MG63 (cell line): ENCODE results near the gene DMD. TPM values are rescaled to one million over a fixed set of nuclear protein-coding genes. Genes with fewer than 3 reads are reported as not detected.

ENCODE experiments used
- DNase-seq: peaks from one replicate; pipeline ENCODE4 v3.0.0-alpha.2; 2020
- H3K27me3 ChIP-seq: fragments of 250-450 bp; sonication (Bioruptor Pico); 2 replicates; pipeline ENCODE4 v1.5.1; 2020; ENCODE audit warnings: mild to moderate bottlenecking, moderate library complexity
- H3K36me3 ChIP-seq: fragments of 250-450 bp; sonication (Bioruptor Pico); 2 replicates; pipeline ENCODE4 v1.5.1; 2020; ENCODE audit warnings: mild to moderate bottlenecking, moderate library complexity
- H3K4me3 ChIP-seq: fragments of 250-450 bp; sonication (Bioruptor Pico); 2 replicates; pipeline ENCODE4 v1.5.1; 2020; ENCODE audit warnings: mild to moderate bottlenecking, moderate library complexity
- H3K9me3 ChIP-seq: fragments of 250-450 bp; sonication (Bioruptor Pico); 2 replicates; pipeline ENCODE4 v1.5.1; 2020; ENCODE audit warnings: mild to moderate bottlenecking, moderate library complexity
- total RNA-seq: library from RNA; depleted of rRNA; stranded (reverse); fragments of >200 nt; shearing (Covaris generic); gene quantifications from 2 replicates; pipeline ENCODE4 v1.2.3, GENCODE V29; 2014; ENCODE audit warnings: low replicate concordance

DMD gene
- total RNA-seq, 1 experiment from 2014 or later = 11.5 TPM

DNA sequence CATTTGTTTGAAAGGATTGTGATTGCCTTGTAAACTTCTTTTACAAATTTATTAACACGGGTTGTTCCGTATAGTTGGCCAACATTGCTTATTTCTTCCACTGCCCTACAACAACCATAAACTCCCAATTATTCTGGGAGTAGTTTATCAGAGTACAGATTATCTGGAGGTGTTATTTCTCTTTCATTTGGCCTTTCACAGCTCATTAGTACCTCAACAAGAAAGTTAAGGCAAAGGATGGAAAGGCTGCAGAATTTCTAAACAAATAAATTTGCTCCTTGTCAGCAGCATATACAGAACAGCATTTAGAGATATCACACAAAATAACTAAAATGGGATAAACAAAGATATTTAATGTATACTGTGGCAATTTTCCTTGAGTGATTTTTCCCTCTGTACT lies 548.8 kb downstream of the DMD start:
- no peaks in the 10 kb centered on the region for H3K9me3 ChIP-seq
- DNase-seq = no peak
- H3K4me3 ChIP-seq = no peak overlapping the region
- no peaks in the 10 kb centered on the region for H3K27me3 ChIP-seq
- no peaks in the 10 kb centered on the region for H3K36me3 ChIP-seq

DNA sequence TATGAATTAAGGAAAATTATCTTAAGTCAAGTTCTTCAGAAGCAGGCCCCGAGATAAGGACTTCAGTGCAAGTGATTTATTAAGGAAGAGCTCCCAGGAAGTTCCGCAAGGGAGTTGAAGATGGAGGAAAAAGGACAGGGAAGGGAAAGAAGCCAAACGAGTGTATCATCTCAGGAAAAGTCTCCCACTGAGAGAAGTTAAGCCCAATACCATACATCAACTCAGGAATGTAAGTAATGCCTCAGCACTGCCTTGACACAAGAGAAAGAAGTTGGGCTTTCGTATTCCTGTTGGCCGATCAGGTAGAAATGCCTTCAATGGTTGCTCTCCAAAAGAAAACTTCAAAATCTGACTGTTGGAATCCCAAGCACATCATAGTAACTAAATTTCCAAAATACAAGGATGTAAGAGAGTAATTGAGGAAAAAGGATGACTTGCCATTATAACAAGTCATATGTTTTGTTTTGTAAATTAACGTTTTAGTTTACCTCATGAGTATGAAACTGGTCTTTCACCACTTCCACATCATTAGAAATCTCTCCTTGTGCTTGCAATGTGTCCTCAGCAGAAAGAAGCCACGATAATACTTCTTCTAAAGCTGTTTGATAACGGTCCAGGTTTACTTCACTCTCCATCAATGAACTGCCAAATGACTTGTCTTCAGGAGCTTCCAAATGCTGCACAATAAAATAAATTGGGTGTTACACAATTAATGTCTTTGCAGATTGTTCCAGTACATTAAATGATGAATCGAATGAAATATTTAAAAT lies 566.7 kb downstream of the DMD start:
- Histone ChIP-seq H3K4me3 (no peak overlapping the region), H3K9me3 (no peaks in the 10 kb centered on the region), H3K36me3 (no peaks in the 10 kb centered on the region), H3K27me3 (no peaks in the 10 kb centered on the region)
- DNase-seq = no peak

DNA sequence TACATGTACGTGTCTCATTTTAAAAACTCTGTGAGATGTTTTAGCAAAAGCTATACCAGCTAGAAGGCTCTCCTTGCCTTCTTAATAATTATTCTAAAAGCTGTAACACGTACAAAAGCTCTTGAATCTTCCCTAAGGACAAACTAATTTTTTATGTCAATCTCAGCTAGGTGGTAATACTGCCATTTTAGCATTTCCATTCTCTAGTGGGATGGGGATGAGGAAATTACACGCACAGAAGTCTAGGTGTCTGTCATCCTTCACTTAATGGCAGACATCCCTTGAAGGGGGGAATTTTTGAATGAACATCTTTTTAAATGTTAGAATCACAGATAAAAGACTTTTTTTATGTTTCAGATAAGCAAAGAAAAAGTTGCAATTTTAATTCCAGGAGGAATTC lies 569.1 kb downstream of the DMD start:
- H3K9me3 ChIP-seq = no peaks in the 10 kb centered on the region
- no peak for DNase-seq
- no peaks in the 10 kb centered on the region for H3K36me3 ChIP-seq
- no peak overlapping the region for H3K4me3 ChIP-seq
- H3K27me3 ChIP-seq = no peaks in the 10 kb centered on the region

DNA sequence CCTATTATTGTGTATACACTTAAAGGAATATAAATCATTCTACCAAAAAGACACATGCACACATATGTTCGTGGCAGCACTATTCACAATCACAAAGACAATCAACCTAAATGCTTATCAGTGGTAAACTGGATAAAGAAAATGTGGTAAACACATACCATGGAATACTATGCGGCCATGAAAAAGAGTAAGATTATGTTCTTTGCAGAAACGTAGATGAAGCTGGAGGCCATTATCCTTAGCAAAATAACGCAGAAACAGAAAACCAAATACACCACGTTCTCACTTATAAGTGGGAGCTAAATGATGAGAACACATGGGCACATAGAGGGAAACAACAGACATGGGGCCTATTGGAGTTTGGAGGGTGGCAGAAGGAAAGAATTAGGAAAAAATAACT lies 593.2 kb downstream of the DMD start:
- DNase-seq = no peak
- Histone ChIP-seq H3K27me3 (no peaks in the 10 kb centered on the region), H3K36me3 (no peaks in the 10 kb centered on the region), H3K4me3 (no peak overlapping the region), H3K9me3 (no peaks in the 10 kb centered on the region)

DNA sequence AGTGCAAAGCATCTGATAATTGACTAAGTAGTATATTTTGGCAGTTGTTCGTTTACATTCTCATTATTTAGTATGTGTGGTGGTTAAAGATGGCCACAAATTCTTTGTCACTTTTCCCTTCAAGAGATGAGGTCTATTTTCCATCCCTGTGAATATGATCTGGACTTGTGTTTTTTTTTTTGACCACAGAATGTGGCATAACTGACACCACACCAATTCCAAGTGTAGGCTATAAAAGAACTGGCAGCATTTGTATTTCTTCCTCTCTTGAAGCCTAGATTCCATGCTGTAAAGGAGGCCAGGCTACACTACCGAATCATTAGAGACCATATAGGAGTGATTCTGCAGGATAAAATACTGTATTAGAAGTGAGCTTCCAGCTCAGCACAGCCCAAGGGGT lies 596.6 kb downstream of the DMD start:
- no peaks in the 10 kb centered on the region for H3K27me3 ChIP-seq
- H3K36me3 ChIP-seq = no peaks in the 10 kb centered on the region
- no peaks in the 10 kb centered on the region for H3K9me3 ChIP-seq
- no peak for DNase-seq
- H3K4me3 ChIP-seq = no peak overlapping the region

DNA sequence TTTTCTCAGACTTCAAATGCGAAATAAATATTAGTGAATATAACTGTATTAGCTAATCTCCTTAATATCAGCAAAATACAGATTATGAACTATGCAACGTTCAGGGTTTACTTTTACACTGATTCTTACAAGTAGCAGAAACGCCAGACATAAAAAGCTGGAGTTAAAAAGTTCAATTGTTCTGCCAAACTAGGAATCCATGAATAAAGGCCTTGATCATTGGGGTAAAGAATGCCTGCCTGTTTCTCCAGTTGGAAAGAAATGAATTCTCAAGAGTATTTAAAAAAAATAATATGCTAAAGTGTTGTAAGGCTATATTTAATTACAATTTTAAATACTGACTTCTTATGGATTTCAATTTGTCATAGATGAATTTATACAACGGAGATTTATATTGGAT lies 612.2 kb downstream of the DMD start:
- Histone ChIP-seq H3K27me3 (no peaks in the 10 kb centered on the region), H3K4me3 (no peak overlapping the region), H3K9me3 (no peaks in the 10 kb centered on the region), H3K36me3 (no peaks in the 10 kb centered on the region)
- DNase-seq = no peak

DNA sequence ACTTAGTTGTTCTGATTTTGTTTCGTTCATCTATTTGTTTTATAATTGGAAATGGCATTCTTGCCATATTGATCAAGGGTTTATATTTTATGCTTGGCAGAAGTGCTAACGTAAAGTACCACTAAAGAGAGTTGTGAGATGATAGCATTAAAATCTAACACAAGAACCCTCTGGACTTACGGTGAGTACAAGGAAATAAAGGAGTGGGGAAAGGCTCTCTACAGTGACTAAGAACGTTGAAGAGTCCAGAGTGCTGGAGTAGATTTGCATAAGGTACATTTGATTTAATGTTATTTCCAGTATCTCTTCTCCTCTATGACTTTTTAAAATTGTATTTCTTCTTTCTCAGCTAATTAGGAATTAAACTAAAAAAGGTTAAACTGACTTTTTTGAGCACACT lies 612.6 kb downstream of the DMD start:
- Histone ChIP-seq H3K9me3 (no peaks in the 10 kb centered on the region), H3K36me3 (no peaks in the 10 kb centered on the region), H3K27me3 (no peaks in the 10 kb centered on the region), H3K4me3 (no peak overlapping the region)
- DNase-seq = no peak

DNA sequence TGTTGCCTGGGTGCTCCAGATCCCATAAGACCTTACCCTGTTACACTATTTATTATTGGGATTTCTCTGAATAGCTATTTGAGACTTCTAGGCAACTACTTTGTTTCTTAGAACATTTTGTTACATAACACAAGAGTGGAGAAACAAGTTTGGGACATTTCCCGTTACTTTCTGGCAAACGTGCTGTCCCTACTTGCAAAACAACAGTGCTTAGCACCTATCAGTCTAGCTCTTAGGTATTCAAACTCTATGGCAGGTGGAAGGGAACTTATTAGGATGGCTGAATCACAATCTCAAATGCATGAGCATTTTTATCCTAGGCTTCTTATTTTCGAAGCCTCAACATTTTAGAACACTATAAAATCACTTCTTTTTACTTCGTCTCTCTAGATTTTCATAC lies 613.6 kb downstream of the DMD start:
- H3K9me3 ChIP-seq = no peaks in the 10 kb centered on the region
- H3K36me3 ChIP-seq = no peaks in the 10 kb centered on the region
- H3K27me3 ChIP-seq = no peaks in the 10 kb centered on the region
- no peak for DNase-seq
- no peak overlapping the region for H3K4me3 ChIP-seq

DNA sequence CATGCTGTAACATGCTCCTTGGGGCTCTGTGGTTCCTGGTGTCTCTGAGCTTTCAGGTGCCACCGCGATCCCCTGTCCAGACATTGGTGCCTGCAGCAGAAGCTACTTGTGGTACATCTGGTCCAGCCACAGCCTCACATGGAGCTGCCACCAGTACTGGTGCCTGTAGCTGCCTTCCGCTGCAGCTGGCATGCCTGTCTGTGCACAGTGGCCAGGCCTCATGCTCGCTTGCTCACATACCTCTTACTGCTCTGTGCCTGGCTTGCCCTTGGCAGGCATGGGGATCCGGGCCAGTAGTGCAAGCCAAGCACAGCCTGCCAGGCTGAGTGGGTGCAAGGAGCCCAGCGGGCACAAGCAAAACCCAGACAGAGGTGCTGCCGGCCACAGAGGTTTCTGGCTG lies 618.6 kb downstream of the DMD start:
- no peak for DNase-seq
- Histone ChIP-seq H3K27me3 (no peaks in the 10 kb centered on the region), H3K36me3 (no peaks in the 10 kb centered on the region), H3K9me3 (no peaks in the 10 kb centered on the region), H3K4me3 (no peak overlapping the region)

DNA sequence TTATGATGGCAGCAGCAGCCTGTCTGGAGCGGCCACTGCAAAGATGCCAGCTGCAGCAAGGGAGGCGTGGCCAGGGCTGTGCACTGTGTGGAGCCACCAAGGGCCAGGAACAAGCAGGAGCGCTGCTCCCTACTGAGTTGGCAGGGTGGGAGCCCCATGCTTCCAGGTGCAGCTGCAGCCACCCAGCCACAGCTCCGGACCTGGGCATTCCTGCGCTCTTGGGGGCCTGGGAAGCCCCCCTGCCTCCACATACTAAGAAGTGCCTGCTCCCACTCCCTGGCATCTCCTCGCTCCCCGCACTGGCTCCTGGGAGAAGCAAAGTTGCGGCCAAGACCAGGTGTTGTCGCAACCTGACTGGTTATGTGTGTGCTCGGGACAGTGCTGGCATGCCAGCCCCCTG lies 619.8 kb downstream of the DMD start:
- DNase-seq = no peak
- no peak overlapping the region for H3K4me3 ChIP-seq
- no peaks in the 10 kb centered on the region for H3K9me3 ChIP-seq
- no peaks in the 10 kb centered on the region for H3K27me3 ChIP-seq
- H3K36me3 ChIP-seq = no peaks in the 10 kb centered on the region

DNA sequence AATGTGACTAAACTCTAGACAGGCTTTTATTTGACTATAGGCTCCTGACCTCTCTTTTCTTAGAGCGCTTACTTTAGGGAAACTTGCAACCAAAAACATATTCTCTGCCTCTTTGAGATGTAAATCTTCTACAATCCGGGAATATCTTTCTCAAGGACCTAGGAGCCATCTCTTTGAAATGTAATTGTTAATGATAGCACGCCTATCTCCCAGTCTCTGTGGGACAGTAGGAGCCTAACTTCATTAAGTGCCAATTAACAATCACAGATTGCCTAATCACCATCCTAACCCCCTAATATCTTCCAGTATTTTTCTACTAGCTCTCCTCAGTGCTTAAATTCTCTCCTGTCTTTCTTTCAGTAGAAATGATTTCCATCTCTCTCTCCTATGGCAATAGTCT lies 628.6 kb downstream of the DMD start:
- DNase-seq = no peak
- H3K4me3 ChIP-seq = no peak overlapping the region

DNA sequence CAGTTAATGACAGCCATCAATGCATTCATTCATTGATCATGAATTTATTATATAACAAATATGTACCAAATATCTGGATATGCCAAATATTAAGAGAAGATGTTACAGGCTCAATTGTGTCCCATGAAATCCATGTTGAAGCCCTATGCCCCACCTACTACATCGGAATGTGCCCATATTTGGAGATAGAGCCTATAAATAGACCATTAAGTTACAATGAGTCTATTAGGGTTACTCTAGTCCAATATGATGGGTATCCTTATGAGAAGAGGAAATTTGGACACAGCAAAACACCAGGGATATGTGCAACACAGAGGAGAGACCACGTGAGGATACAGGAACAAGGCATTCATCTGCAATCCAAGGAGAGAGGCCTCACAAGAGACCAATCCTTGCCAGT lies 634.5 kb downstream of the DMD start:
- DNase-seq = no peak
- Histone ChIP-seq H3K27me3 (no peaks in the 10 kb centered on the region), H3K4me3 (no peak overlapping the region), H3K9me3 (no peaks in the 10 kb centered on the region), H3K36me3 (no peaks in the 10 kb centered on the region)

More for the DNA sequence above, 628.6 kb downstream of the DMD start:
- no peaks in the 10 kb centered on the region for H3K27me3 ChIP-seq
- no peaks in the 10 kb centered on the region for H3K9me3 ChIP-seq
- H3K36me3 ChIP-seq = no peaks in the 10 kb centered on the region

DNA sequence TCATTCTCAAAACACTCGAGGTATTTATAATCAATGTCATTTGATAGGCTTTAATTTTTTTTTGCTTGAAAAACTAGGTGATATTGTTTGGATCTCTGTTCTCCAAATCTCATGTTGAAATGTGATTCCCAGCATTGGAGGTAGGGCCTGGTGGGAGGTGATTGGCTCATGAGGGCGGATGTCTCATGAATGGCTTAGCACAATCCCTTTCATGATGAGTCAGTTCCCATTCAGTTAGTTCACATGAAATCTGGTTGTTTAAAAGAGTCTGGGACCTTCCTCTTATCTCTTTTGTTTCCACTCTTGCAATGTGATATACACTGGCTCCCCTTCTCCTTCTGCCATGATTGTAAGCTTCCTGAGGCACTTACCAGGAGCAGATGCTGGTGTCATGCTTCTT lies 638.7 kb downstream of the DMD start:
- DNase-seq = peak; percentile 10
- no peaks in the 10 kb centered on the region for H3K27me3 ChIP-seq
- no peaks in the 10 kb centered on the region for H3K36me3 ChIP-seq
- no peaks in the 10 kb centered on the region for H3K9me3 ChIP-seq
- no peak overlapping the region for H3K4me3 ChIP-seq

DNA sequence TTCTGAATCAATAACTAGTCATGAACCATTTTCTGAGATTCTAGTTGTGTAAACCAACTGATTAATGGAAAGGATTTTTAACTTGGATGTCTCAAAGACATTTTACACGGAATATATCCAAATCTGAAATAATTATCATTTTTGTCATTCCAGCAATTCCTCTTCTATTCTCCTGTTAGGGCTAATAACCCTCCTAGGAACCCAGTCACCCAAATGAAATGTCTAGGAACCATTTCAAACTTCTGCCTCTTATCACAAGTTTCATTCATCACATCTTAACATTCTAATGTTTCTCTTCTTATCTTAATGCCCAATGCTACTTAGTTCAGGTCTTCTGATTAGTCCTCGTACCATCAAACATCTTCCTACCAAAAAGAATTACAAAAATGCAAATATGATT lies 639.8 kb downstream of the DMD start:
- Histone ChIP-seq H3K9me3 (no peaks in the 10 kb centered on the region), H3K36me3 (no peaks in the 10 kb centered on the region), H3K4me3 (no peak overlapping the region), H3K27me3 (no peaks in the 10 kb centered on the region)
- no peak for DNase-seq

DNA sequence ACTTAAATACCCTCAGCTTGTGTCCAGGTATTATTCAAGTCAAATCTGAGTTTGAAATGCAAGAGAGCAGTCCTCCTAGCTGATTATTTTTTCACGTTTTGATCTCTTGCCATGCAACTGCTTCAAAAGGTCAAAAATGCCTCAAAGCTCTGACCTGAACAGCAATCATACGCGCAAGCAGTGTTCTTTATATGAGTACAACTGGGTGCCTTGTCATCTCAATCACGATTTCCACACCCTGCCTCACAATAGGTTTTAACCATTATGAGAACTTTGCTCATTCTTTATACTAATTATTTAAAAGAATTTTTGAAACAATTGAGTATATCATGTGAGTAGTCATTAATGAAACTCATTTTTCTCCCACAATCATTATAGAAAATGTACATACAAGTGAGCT lies 649.1 kb downstream of the DMD start:
- Histone ChIP-seq H3K9me3 (no peaks in the 10 kb centered on the region), H3K4me3 (no peak overlapping the region), H3K36me3 (no peaks in the 10 kb centered on the region), H3K27me3 (no peaks in the 10 kb centered on the region)
- no peak for DNase-seq

DNA sequence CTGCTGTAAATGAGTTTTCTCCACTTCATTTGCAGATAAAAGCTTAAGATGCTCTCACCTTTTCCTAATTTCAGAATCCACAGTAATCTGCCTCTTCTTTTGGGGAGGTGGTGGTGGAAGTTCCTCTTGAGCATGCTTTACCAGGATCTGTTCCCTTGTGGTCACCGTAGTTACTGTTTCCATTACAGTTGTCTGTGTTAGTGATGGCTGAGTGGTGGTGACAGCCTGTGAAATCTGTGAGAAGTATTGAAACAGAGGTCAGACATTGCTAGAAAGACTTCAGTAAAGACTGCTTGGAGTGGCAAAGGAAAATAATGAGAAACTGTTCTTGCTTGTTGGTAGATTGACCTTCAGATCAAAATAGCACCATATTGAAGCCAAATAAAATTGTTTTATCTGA lies 666.2 kb downstream of the DMD start:
- Histone ChIP-seq H3K9me3 (no peaks in the 10 kb centered on the region), H3K4me3 (no peak overlapping the region), H3K36me3 (no peaks in the 10 kb centered on the region), H3K27me3 (no peaks in the 10 kb centered on the region)
- no peak for DNase-seq

DNA sequence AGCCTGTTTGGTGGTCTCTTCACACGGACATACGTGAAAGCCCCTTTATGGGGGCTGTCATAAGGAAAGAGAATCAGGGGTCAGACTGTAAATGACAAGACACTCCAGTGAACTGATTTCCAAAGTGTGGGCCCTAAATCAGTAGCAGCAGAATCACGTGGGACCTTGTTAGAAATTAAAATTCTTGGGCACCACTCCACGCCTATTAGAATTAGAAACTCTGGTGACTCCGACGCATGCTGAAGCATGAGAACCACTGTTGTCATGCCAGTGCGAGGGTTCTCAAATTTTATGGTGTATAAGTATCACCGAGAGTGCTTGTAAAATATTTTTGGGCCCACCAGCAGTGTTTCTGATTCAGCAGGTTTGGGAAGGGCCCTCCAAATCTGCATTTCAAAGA lies 672.8 kb downstream of the DMD start:
- Histone ChIP-seq H3K4me3 (no peak overlapping the region), H3K27me3 (no peaks in the 10 kb centered on the region), H3K9me3 (no peaks in the 10 kb centered on the region)

DNA sequence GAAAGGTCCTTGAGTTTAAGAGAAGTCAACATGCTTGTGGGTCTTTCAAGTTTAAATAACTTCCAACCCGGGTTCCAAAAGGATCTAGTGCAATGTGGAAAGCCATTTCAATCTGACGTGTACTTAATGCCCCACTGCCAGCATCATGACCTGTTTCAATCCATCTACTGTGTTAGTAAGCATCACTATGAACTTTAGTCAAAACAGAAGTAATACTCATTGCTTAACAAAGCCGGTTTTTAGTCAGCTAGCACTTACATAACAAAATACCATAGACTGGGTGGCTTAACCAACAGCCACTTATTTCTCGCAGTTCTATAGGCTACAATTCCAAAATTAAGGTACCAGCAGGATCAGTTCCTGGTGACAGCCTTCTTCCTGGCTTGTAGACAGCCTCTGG lies 677.5 kb downstream of the DMD start:
- H3K4me3 ChIP-seq = no peak overlapping the region
- no peaks in the 10 kb centered on the region for H3K27me3 ChIP-seq

More for the DNA sequence above, 672.8 kb downstream of the DMD start:
- DNase-seq = no peak
- no peaks in the 10 kb centered on the region for H3K36me3 ChIP-seq

DNA sequence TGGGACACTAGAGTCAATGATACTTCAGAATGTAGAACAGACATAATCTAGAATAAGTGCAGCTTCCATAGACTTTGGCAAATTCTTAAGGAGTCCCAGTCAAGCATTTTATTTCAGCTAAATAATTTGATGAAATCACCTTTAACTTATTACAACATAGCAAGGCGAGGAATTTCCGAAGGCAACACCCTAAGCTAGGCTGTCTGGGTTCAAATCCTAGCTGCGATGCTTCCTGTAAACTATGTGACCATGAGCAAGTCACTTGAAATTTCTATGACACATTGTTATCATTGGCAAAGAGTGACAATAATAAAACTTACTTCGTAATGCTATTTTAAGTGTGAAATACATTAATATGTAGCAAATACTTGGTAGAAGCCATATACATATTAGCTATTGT lies 679.1 kb downstream of the DMD start:
- Histone ChIP-seq H3K4me3 (no peak overlapping the region), H3K9me3 (no peaks in the 10 kb centered on the region), H3K36me3 (no peaks in the 10 kb centered on the region), H3K27me3 (no peaks in the 10 kb centered on the region)
- DNase-seq = no peak

More for the DNA sequence above, 677.5 kb downstream of the DMD start:
- Histone ChIP-seq H3K9me3 (no peaks in the 10 kb centered on the region), H3K36me3 (no peaks in the 10 kb centered on the region)
- DNase-seq = no peak
